ENCODE measurements around the gene GPRC5D.

The GPRC5D gene

DNA sequence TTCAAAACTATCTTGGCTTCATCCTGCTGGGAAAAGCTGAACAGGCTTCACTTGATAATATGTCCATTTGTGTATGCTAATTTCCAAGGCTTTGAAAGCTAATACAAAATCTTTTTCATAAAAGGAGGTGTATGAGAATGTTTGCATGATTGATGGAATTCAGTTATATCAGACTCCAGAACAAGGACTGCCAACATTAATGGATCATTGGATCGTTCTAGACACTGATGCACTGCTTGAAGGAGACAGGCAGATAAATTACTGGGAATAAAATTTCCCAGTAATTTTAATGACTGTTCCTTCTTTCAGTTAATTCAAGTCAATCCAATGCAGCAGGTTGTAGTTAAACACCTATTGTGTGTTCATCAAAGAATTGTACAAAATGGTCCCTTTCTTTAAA, 466 bp downstream of the GPRC5D start:
- Histone ChIP-seq H3K27me3 (ENCODE audit: insufficient read depth, low read length) (no peaks in the 10 kb centered on the region), H3K27ac (ENCODE audit: low read depth, low read length, poor library complexity, severe bottlenecking) (no peak overlapping the region), H3K36me3 (ENCODE audit: insufficient read depth, low read length) (no peaks in the 10 kb centered on the region), H3K9me2 (ENCODE audit: low read depth, low read length) (no peaks in the 10 kb centered on the region), H3K79me2 (ENCODE audit: insufficient read depth, low read length) (no peaks in the 10 kb centered on the region), H3K9ac (ENCODE audit: low read length) (no peak overlapping the region), H2AFZ (ENCODE audit: low read length) (no peak overlapping the region), H3F3A (ENCODE audit: insufficient read depth, low read length) (no peaks in the 10 kb centered on the region), H3K4me1 (ENCODE audit: insufficient read depth, low read length, severe bottlenecking) (no peaks in the 10 kb centered on the region), H3K9me3 (ENCODE audit: low read length) (no peaks in the 10 kb centered on the region), H4K20me1 (ENCODE audit: insufficient read depth, low read length) (no peaks in the 10 kb centered on the region), H3K4me3 (ENCODE audit: low read depth, low read length, poor library complexity, severe bottlenecking) (no peak overlapping the region), H3K4me2 (ENCODE audit: low read length) (no peak overlapping the region)
- TF ChIP-seq, protein P1, sequence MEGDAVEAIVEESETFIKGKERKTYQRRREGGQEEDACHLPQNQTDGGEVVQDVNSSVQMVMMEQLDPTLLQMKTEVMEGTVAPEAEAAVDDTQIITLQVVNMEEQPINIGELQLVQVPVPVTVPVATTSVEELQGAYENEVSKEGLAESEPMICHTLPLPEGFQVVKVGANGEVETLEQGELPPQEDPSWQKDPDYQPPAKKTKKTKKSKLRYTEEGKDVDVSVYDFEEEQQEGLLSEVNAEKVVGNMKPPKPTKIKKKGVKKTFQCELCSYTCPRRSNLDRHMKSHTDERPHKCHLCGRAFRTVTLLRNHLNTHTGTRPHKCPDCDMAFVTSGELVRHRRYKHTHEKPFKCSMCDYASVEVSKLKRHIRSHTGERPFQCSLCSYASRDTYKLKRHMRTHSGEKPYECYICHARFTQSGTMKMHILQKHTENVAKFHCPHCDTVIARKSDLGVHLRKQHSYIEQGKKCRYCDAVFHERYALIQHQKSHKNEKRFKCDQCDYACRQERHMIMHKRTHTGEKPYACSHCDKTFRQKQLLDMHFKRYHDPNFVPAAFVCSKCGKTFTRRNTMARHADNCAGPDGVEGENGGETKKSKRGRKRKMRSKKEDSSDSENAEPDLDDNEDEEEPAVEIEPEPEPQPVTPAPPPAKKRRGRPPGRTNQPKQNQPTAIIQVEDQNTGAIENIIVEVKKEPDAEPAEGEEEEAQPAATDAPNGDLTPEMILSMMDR (IDR thresholded peaks at IDR 0.05; ENCODE audit: low read length), result no peak
- TF ChIP-seq EZH2 (IDR thresholded peaks at IDR 0.05; ENCODE audit: borderline replicate concordance, low read length), result no peak

DNA sequence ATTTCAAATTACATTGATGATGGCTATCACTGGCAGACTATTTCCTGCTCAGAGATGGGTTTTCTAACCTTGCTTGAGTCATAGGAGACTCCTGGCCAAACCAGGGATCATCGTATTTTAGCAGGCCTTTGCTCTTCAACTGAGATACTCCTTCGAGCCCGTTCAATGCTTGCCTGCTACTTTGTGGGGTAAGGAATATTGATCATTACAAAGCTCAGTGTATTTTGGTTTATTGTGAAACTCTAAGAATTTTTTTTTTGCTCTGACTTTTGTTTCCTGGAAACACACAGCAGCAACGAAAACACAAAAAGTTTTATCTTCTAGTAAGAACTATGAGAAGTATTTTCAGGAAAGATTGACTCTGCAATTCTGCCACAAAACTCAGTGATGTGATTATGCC, 4.1 kb downstream of the GPRC5D start:
- Histone ChIP-seq H3K4me2 (ENCODE audit: low read length) (no peak overlapping the region), H3K9ac (ENCODE audit: low read length) (no peak overlapping the region), H3K79me2 (ENCODE audit: insufficient read depth, low read length) (no peaks in the 10 kb centered on the region), H3K9me3 (ENCODE audit: low read length) (no peaks in the 10 kb centered on the region), H3K4me1 (ENCODE audit: insufficient read depth, low read length, severe bottlenecking) (no peaks in the 10 kb centered on the region), H3K27me3 (ENCODE audit: insufficient read depth, low read length) (no peaks in the 10 kb centered on the region), H2AFZ (ENCODE audit: low read length) (no peak overlapping the region), H3F3A (ENCODE audit: insufficient read depth, low read length) (no peaks in the 10 kb centered on the region), H3K9me2 (ENCODE audit: low read depth, low read length) (no peaks in the 10 kb centered on the region), H3K4me3 (ENCODE audit: low read depth, low read length, poor library complexity, severe bottlenecking) (no peak overlapping the region), H3K36me3 (ENCODE audit: insufficient read depth, low read length) (no peaks in the 10 kb centered on the region), H4K20me1 (ENCODE audit: insufficient read depth, low read length) (no peaks in the 10 kb centered on the region), H3K27ac (ENCODE audit: low read depth, low read length, poor library complexity, severe bottlenecking) (no peak overlapping the region)
- TF ChIP-seq, protein P1 (IDR thresholded peaks at IDR 0.05; ENCODE audit: low read length), result no peak
- no peak for TF ChIP-seq EZH2 (IDR thresholded peaks at IDR 0.05; ENCODE audit: borderline replicate concordance, low read length)

DNA sequence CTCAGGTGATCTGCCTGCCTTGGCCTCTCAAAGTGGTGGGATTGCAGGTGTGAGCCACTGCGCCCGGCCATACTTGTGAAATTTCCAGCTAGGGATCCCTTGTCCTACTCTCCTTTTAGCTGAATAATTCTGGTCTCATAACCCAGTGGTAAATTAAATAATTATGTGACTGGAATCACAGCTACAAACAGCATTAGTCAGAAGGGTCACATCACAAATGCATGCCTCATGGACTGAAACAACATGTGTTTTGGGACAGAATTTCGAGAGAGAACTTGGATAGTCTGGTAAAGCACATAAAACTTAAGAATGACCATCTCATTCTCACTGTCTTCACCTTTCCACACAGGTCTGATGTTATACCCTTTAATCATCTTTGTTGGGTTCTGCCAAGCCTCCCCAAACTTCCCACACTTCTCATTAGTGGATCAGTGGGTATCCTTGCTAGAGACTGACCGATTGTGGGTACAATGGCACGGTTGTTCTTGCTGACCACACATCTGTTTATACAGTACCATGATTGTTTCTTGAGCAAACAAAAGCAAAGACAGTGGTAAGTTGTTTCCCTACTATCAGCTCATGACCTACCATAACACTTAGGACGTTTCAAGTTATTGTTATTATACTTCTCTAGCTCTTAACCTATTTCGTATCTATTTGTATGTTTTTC, 5.1 kb downstream of the GPRC5D start:
- Histone ChIP-seq H3K27me3 (ENCODE audit: insufficient read depth, low read length) (no peaks in the 10 kb centered on the region), H3K9me2 (ENCODE audit: low read depth, low read length) (no peaks in the 10 kb centered on the region), H3K4me3 (ENCODE audit: low read depth, low read length, poor library complexity, severe bottlenecking) (no peak overlapping the region), H3K27ac (ENCODE audit: low read depth, low read length, poor library complexity, severe bottlenecking) (no peak overlapping the region), H4K20me1 (ENCODE audit: insufficient read depth, low read length) (no peaks in the 10 kb centered on the region), H2AFZ (ENCODE audit: low read length) (no peak overlapping the region), H3K4me2 (ENCODE audit: low read length) (no peak overlapping the region), H3K9ac (ENCODE audit: low read length) (no peak overlapping the region), H3K4me1 (ENCODE audit: insufficient read depth, low read length, severe bottlenecking) (no peaks in the 10 kb centered on the region), H3K36me3 (ENCODE audit: insufficient read depth, low read length) (no peaks in the 10 kb centered on the region), H3K9me3 (ENCODE audit: low read length) (no peaks in the 10 kb centered on the region), H3K79me2 (ENCODE audit: insufficient read depth, low read length) (no peaks in the 10 kb centered on the region), H3F3A (ENCODE audit: insufficient read depth, low read length) (no peaks in the 10 kb centered on the region)
- TF ChIP-seq, protein P1 (IDR thresholded peaks at IDR 0.05; ENCODE audit: low read length), result no peak
- no peak for TF ChIP-seq EZH2 (IDR thresholded peaks at IDR 0.05; ENCODE audit: borderline replicate concordance, low read length)
